IMR-90 (cell line): Measurements from ENCODE around the gene HDAC10. TPM values are rescaled to one million over a fixed set of nuclear protein-coding genes. Genes with fewer than 3 reads are reported as not detected.

ENCODE experiments used
- ATAC-seq: fragments of 200-7000 bp; cut with Tn5 transposase; 2 replicates; pipeline ENCODE4 v1.9.1; 2020; ENCODE audit warnings: low read depth, mild to moderate bottlenecking, moderate library complexity
- BruUV-seq: library from RNA; stranded (reverse); fragments of 400-500 nt; replicated peaks from 2 replicates; lab custom pipeline; 2021; lab: Mats Ljungman, UMichigan
- CTCF ChIA-PET: fragments of 300-600 bp; formaldehyde crosslinking; extraction: SDS; loops from one replicate; lab custom pipeline; 2021; ENCODE audit warnings: antibody characterized with exemption; lab: Yijun Ruan, JAX
- POLR2A ChIA-PET: fragments of 300-600 bp; sonication (Branson Sonifier 250); formaldehyde crosslinking; loops from one replicate; lab custom pipeline; 2022; ENCODE audit warnings: antibody characterized with exemption; ENCODE audit not compliant: unreplicated experiment; lab: Charles Lee
- DNase-seq: peaks from one replicate; pipeline ENCODE4 v3.0.0; 2013
- H2AFZ ChIP-seq: replicated peaks from 2 replicates; pipeline ENCODE3; 2013; ENCODE audit warnings: low read length, mild to moderate bottlenecking; ENCODE audit not compliant: poor library complexity
- H2AK5ac ChIP-seq: 2 replicates; pipeline ENCODE4 v1.6.1; 2013; ENCODE audit warnings: low read depth, low read length, inconsistent platforms
- H2AK9ac ChIP-seq: replicated peaks from 2 replicates; pipeline ENCODE3; 2013; ENCODE audit warnings: mild to moderate bottlenecking, low read depth, low read length, moderate library complexity; ENCODE audit not compliant: poor library complexity
- H2BK120ac ChIP-seq: 2 replicates; pipeline ENCODE4 v1.6.1; 2013; ENCODE audit warnings: low read depth, low read length, inconsistent platforms
- H2BK15ac ChIP-seq: 3 replicates; pipeline ENCODE4 v1.6.1; 2013; ENCODE audit warnings: low read depth, low read length, inconsistent platforms
- H2BK20ac ChIP-seq: 2 replicates; pipeline ENCODE4 v1.6.1; 2013; ENCODE audit warnings: low read depth, mild to moderate bottlenecking, inconsistent platforms, low read length, moderate library complexity
- H2BK5ac ChIP-seq: 2 replicates; pipeline ENCODE4 v1.6.1; 2013; ENCODE audit warnings: mild to moderate bottlenecking, low read depth, low read length, inconsistent platforms; ENCODE audit not compliant: poor library complexity, severe bottlenecking
- H3K14ac ChIP-seq: replicated peaks from 2 replicates; pipeline ENCODE4 v1.6.1; 2013; ENCODE audit warnings: low read depth, low read length, inconsistent platforms
- H3K18ac ChIP-seq: 2 replicates; pipeline ENCODE4 v1.6.1; 2013; ENCODE audit warnings: low read depth, low read length, control low read depth
- H3K23ac ChIP-seq: 2 replicates; pipeline ENCODE4 v1.6.1; 2013; ENCODE audit warnings: low read depth, low read length, inconsistent platforms
- H3K27ac ChIP-seq: 2 replicates; pipeline ENCODE4 v1.5.1; 2013; ENCODE audit warnings: mild to moderate bottlenecking, control low read depth, low read length; ENCODE audit not compliant: insufficient read depth
- H3K27me3 ChIP-seq: 2 replicates; pipeline ENCODE4 v1.6.1; 2013; ENCODE audit warnings: low read length; ENCODE audit not compliant: control insufficient read depth, insufficient read depth
- H3K36me3 ChIP-seq: 2 replicates; pipeline ENCODE4 v1.6.1; 2013; ENCODE audit warnings: low read length, mixed read lengths; ENCODE audit not compliant: control insufficient read depth, insufficient read depth
- H3K4ac ChIP-seq: 2 replicates; pipeline ENCODE4 v1.6.1; 2013; ENCODE audit warnings: low read depth, low read length, inconsistent platforms
- H3K4me1 ChIP-seq: 2 replicates; pipeline ENCODE4 v1.6.1; 2013; ENCODE audit warnings: low read length, mixed read lengths; ENCODE audit not compliant: control insufficient read depth, insufficient read depth
- H3K4me2 ChIP-seq: 2 replicates; pipeline ENCODE4 v1.6.1; 2013; ENCODE audit warnings: low read depth, mild to moderate bottlenecking, control low read depth, low read length, moderate library complexity
- H3K4me3 ChIP-seq: 2 replicates; pipeline ENCODE4 v1.5.1; 2013; ENCODE audit warnings: low read depth, mild to moderate bottlenecking, control low read depth, low read length, moderate library complexity; ENCODE audit not compliant: insufficient read depth
- H3K56ac ChIP-seq: 2 replicates; pipeline ENCODE4 v1.6.1; 2013; ENCODE audit warnings: low read length, inconsistent platforms; ENCODE audit not compliant: insufficient read depth; ENCODE audit errors: extremely low read depth
- H3K79me1 ChIP-seq, 2 experiments: 2 replicates each; pipeline ENCODE4 v1.6.1; 2013; ENCODE audit warnings: low read length in 2 of 2, inconsistent platforms in 1 of 2, low read depth in 1 of 2
- H3K9ac ChIP-seq: 2 replicates; pipeline ENCODE4 v1.6.1; 2013; ENCODE audit warnings: low read depth, low read length, control low read depth
- H3K9me1 ChIP-seq: 2 replicates; pipeline ENCODE4 v1.6.1; 2013; ENCODE audit warnings: low read length, inconsistent platforms; ENCODE audit not compliant: insufficient read depth
- H3K9me3 ChIP-seq: 2 replicates; pipeline ENCODE4 v1.6.1; 2013; ENCODE audit warnings: low read length; ENCODE audit not compliant: control insufficient read depth, insufficient read depth
- H4K20me1 ChIP-seq: 2 replicates; pipeline ENCODE4 v1.6.1; 2013; ENCODE audit warnings: low read length, inconsistent platforms; ENCODE audit not compliant: insufficient read depth
- H4K5ac ChIP-seq: 2 replicates; pipeline ENCODE4 v1.6.1; 2013; ENCODE audit warnings: mild to moderate bottlenecking, low read depth, low read length, control low read depth
- H4K8ac ChIP-seq, 2 experiments: 2 replicates each; pipeline ENCODE4 v1.6.1; 2013; ENCODE audit warnings: low read depth in 2 of 2, low read length in 2 of 2, control low read depth in 1 of 2, inconsistent platforms in 1 of 2
- H4K91ac ChIP-seq: 2 replicates; pipeline ENCODE4 v1.6.1; 2013; ENCODE audit warnings: low read depth, low read length, inconsistent platforms; ENCODE audit not compliant: insufficient read depth
- CEBPB ChIP-seq: IDR thresholded peaks from 2 replicates; pipeline ENCODE4 v1.6.1; 2012; ENCODE audit warnings: low read depth, low read length, improper control_type of control experiment
- CHD1 ChIP-seq: IDR thresholded peaks from 2 replicates; pipeline ENCODE4 v1.6.1; 2012; ENCODE audit warnings: low read depth, low read length, improper control_type of control experiment
- ELK1 ChIP-seq: fragments of 150-350 bp; IDR thresholded peaks from 2 replicates; pipeline ENCODE4 v1.6.1; 2016; ENCODE audit warnings: low read depth, mild to moderate bottlenecking, low read length, moderate library complexity, borderline replicate concordance
- FOS ChIP-seq: fragments of 150-350 bp; IDR thresholded peaks from 2 replicates; pipeline ENCODE4 v1.6.1; 2016; ENCODE audit warnings: low read depth, low read length
- MAFK ChIP-seq: IDR thresholded peaks from 2 replicates; pipeline ENCODE4 v1.6.1; 2012; ENCODE audit warnings: low read depth, low read length, improper control_type of control experiment
- POLR2A ChIP-seq: IDR thresholded peaks from 2 replicates; pipeline ENCODE4 v1.6.1; 2012; ENCODE audit warnings: mild to moderate bottlenecking, low read depth, low read length
- RAD21 ChIP-seq: IDR thresholded peaks from 2 replicates; pipeline ENCODE4 v1.6.1; 2012; ENCODE audit warnings: low read length, improper control_type of control experiment
- RCOR1 ChIP-seq: IDR thresholded peaks from 2 replicates; pipeline ENCODE4 v1.6.1; 2012; ENCODE audit warnings: mild to moderate bottlenecking, low read length, improper control_type of control experiment; ENCODE audit not compliant: insufficient replicate concordance
- SMC3 ChIP-seq: fragments of 150-350 bp; IDR thresholded peaks from 2 replicates; pipeline ENCODE4 v1.6.1; 2016; ENCODE audit warnings: low read depth, mild to moderate bottlenecking, antibody characterized with exemption, low read length, moderate library complexity
- USF2 ChIP-seq: fragments of 150-350 bp; IDR thresholded peaks from 2 replicates; pipeline ENCODE4 v1.6.1; 2017; ENCODE audit warnings: mild to moderate bottlenecking, antibody characterized with exemption, low read length, low read depth
- WGBS, 2 experiments: methylation state at CpG; one replicate each; pipeline versions ENCODE4 v1.1.5 to v1.1.7; 2013; ENCODE audit warnings: missing lambda C conversion rate in 2 of 2; ENCODE audit not compliant: insufficient read length in 1 of 2; ENCODE audit errors: extremely low coverage in 2 of 2; 5-methylcytosine and 5-hydroxymethylcytosine counted together
- dilution Hi-C: fragments of 300-500 bp; cut with HindIII; formaldehyde crosslinking; loops from one replicate; pipeline ENCODE4 v1.14.3; 2018; ENCODE audit warnings: low sequenced_read_pairs; ENCODE audit not compliant: unreplicated experiment
- in situ Hi-C: fragments of 300-500 bp; cut with MboI; formaldehyde crosslinking; loops from 3 replicates; pipeline ENCODE4 v1.14.3; 2019; ENCODE audit warnings: low sequenced_read_pairs, inconsistent platforms, mixed read lengths
- intact Hi-C: fragments of 100-400 bp; cut with micrococcal nuclease; formaldehyde crosslinking; loops from 2 replicates; pipeline ENCODE4 v1.10.0; 2022
- polyA plus RNA-seq, 3 experiments: library from polyadenylated mRNA; depleted of rRNA; stranded (reverse); fragments of >200 nt; gene quantifications; 2 replicates each; pipeline ENCODE4 v1.2.3, GENCODE V29; 2012; ENCODE audit warnings: low replicate concordance in 1 of 3
- total RNA-seq: library from RNA; depleted of rRNA; stranded (reverse); fragments of >200 nt; gene quantifications from 2 replicates; pipeline ENCODE4 v1.2.3, GENCODE V29; 2012

HDAC10 gene
- total and polyA plus RNA-seq, 2 of the 4 experiments (the other 2 are of a cell fraction): 3.9 to 35.7 TPM

- TF ChIP-seq ELK1: no peak
- no peak for TF ChIP-seq MAFK
These were observed 6.6 kb upstream of the HDAC10 start (continued) for GRCh38 chr22:50257451-50258360.

GRCh38 chr22:50257041-50257440 is 6.0 kb upstream of the HDAC10 start:
- Histone ChIP-seq H3K4me2 (no peak overlapping the region), H4K8ac (no peak overlapping the region), H3K14ac (no peak overlapping the region), H2AK5ac (no peak overlapping the region), H4K20me1 (peaks cover 31% of the 10 kb centered on the region), H3K9ac (no peak overlapping the region), H2AK9ac (peak overlapping the region; percentile 24), H2AFZ (no peak overlapping the region), H3K18ac (no peak overlapping the region), H3K56ac (no peak overlapping the region), H3K4me3 (no peak overlapping the region), H3K4me1 (peaks cover 11% of the 10 kb centered on the region), H3K27ac (no peak overlapping the region), H3K23ac (no peak overlapping the region), H3K36me3 (peaks cover 35% of the 10 kb centered on the region; the same call in 1 of the 2 replicates), H4K91ac (no peak overlapping the region), H2BK120ac (no peak overlapping the region), H4K5ac (no peak overlapping the region), H3K79me1 (peaks cover 9 to 40% of the 10 kb centered on the region in 2 experiments; a peak in 3 of 4 replicates), H3K27me3 (no peaks in the 10 kb centered on the region), H3K9me3 (no peaks in the 10 kb centered on the region), H3K4ac (no peak overlapping the region), H3K9me1 (peaks cover 2% of the 10 kb centered on the region; the same call in 1 of the 2 replicates), H2BK5ac (no peak overlapping the region), H2BK15ac (no peak overlapping the region), H2BK20ac (no peak overlapping the region)
- ATAC-seq: no peak
- intact Hi-C loops: no loop called here
- DNase-seq: no peak
- in situ Hi-C loops: no loop called here
- no peak for TF ChIP-seq USF2
- TF ChIP-seq CHD1: no peak
- no peak for TF ChIP-seq CEBPB
- TF ChIP-seq RCOR1: no peak
- TF ChIP-seq RAD21: no peak
- no peak for TF ChIP-seq ELK1
- TF ChIP-seq POLR2A: no peak
- no peak for TF ChIP-seq MAFK
- no peak for TF ChIP-seq FOS
- no peak for TF ChIP-seq SMC3
- WGBS, 2 experiments: 100% methylated on average over 2 of the region's 16 CpGs; no CpG with 5 or more reads in 1 of the 2 experiments
- ChIA-PET CTCF (no interaction called here), POLR2A (no interaction called here)
- BruUV-seq: no TSS peak
- dilution Hi-C loops: no loop called here
